22Rv1 (cell line): ENCODE measurements around the gene C1GALT1.

ENCODE experiments used
- ZFX ChIP-seq: fragments of 450-650 bp; IDR thresholded peaks from 2 replicates; pipeline ENCODE4 v1.6.1; 2017; ENCODE audit warnings: antibody characterized with exemption, borderline replicate concordance
- TF ChIP-seq, protein P1 (sequence below): fragments of 450-650 bp; IDR thresholded peaks from 2 replicates; pipeline ENCODE4 v1.5.1; 2017; ENCODE audit warnings: mild to moderate bottlenecking

DNA sequence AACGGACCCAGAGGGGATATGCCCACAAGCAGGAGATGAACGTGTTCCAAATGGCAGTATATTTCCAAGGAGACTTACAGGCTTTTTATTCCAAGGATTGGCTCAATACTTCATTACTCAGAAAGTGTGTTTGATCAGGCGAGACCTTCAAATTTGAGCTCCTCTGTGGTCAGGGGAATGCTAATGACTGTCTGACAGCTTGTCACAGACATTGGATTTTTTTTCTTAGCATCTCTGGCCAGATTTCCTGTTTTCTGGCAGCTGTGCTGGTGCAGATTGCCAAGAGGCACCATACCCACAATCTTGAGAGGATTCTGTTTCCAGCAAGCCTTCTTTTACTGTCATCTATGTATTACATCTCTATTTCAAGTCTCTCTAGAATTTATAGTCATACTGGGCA lies 93.8 kb downstream of the C1GALT1 start:
- TF ChIP-seq, protein P1, sequence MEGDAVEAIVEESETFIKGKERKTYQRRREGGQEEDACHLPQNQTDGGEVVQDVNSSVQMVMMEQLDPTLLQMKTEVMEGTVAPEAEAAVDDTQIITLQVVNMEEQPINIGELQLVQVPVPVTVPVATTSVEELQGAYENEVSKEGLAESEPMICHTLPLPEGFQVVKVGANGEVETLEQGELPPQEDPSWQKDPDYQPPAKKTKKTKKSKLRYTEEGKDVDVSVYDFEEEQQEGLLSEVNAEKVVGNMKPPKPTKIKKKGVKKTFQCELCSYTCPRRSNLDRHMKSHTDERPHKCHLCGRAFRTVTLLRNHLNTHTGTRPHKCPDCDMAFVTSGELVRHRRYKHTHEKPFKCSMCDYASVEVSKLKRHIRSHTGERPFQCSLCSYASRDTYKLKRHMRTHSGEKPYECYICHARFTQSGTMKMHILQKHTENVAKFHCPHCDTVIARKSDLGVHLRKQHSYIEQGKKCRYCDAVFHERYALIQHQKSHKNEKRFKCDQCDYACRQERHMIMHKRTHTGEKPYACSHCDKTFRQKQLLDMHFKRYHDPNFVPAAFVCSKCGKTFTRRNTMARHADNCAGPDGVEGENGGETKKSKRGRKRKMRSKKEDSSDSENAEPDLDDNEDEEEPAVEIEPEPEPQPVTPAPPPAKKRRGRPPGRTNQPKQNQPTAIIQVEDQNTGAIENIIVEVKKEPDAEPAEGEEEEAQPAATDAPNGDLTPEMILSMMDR = no peak
- no peak for TF ChIP-seq ZFX
